ENCODE results near the gene SH3BP5L.
"Not testable (repeated sequence)": the region's sequence is repeated elsewhere in the genome, so short reads cannot be mapped to it uniquely, and the experiment has no call there.

The SH3BP5L gene

DNA sequence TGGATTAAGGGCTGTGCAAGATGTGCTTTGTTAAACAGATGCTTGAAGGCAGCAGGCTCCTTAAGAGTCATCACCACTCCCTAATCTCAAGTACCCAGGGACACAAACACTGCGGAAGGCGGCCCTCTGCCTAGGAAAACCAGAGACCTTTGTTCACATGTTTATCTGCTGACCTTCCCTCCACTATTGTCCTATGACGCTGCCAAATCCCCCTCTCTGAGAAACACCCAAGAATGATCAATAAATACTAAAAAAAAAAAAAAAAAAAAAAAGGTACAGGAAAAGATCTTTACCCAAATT, 5.0 kb upstream of the SH3BP5L start:
- peaks cover 29% of the 10 kb centered on the region for H3K4me1 Mint-ChIP-seq (ENCODE audit: low read depth)
- H3K4me3 Mint-ChIP-seq; H3K27me3 Mint-ChIP-seq; H3K9me3 Mint-ChIP-seq; H3K27ac Mint-ChIP-seq; H3K36me3 Mint-ChIP-seq (ENCODE audit: low read depth); intact Hi-C loops (cut with micrococcal nuclease): not testable (repeated sequence)

DNA sequence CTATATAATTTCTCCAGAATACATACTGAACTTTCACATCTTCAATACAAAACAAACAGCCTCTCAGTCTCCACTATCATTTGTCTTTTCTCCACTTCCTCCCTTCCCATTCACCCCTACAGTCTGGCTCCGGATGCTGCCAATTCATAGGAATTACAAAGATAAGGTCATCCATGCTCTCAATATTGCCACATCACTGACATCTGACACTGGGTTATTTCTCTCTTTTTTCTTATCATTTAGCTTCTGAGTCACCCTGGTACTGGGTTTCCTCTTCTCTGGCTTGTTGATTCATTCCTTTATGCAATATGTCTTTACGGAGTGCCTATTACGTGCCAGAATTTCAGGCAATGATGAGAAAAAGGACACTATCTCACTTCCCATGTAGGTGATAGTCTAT, 3.1 kb upstream of the SH3BP5L start:
- Mint-ChIP-seq H3K27me3 (no peaks in the 10 kb centered on the region), H3K4me3 (no peak overlapping the region), H3K9me3 (no peaks in the 10 kb centered on the region), H3K27ac (peak overlapping the region; percentile 46), H3K4me1 (ENCODE audit: low read depth) (peaks cover 47% of the 10 kb centered on the region), H3K36me3 (ENCODE audit: low read depth) (peaks cover 25% of the 10 kb centered on the region)
- intact Hi-C loops (cut with micrococcal nuclease): no loop called here

GRCh38 chr1:248825573-248825908, 174 bp downstream of the SH3BP5L start:
- Mint-ChIP-seq H3K27ac (peak overlapping the region; percentile 99), H3K4me3 (peak overlapping the region; percentile 88), H3K4me1 (ENCODE audit: low read depth) (peaks cover 75% of the 10 kb centered on the region), H3K9me3 (no peaks in the 10 kb centered on the region), H3K36me3 (ENCODE audit: low read depth) (peaks cover 53% of the 10 kb centered on the region), H3K27me3 (no peaks in the 10 kb centered on the region)
- intact Hi-C loops (cut with micrococcal nuclease): no loop called here

GRCh38 chr1:248825136-248825535, 579 bp downstream of the SH3BP5L start:
- H3K4me3 Mint-ChIP-seq: peak overlapping the region; percentile 88
- H3K9me3 Mint-ChIP-seq: no peaks in the 10 kb centered on the region
- peaks cover 57% of the 10 kb centered on the region for H3K36me3 Mint-ChIP-seq (ENCODE audit: low read depth)
- H3K4me1 Mint-ChIP-seq (ENCODE audit: low read depth): peaks cover 79% of the 10 kb centered on the region
- H3K27ac Mint-ChIP-seq: peak overlapping the region; percentile 99
- intact Hi-C loops (cut with micrococcal nuclease): no loop called here
- H3K27me3 Mint-ChIP-seq: no peaks in the 10 kb centered on the region

DNA sequence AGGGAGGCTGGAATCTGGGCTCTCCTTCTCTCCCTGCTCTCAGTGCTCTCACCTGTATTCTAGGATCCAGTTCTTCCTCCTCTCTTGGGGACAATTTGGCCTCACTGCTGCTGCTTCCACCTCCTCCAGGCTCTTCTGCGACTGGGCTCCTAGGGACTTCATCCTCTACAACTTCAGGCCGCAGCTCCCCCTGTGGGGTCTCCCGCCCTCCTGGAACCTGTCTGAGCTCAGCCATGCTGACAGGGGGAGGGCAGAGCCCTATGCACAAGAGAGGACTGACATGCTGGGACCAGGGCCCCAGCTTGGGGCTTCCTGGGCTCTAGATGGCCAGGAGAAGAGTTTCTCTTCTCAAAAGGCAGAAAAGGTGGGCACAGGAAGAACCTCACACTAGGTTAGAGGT, 1.0 kb downstream of the SH3BP5L start:
- intact Hi-C loops (cut with micrococcal nuclease): no loop called here
- peaks cover 82% of the 10 kb centered on the region for H3K4me1 Mint-ChIP-seq (ENCODE audit: low read depth)

DNA sequence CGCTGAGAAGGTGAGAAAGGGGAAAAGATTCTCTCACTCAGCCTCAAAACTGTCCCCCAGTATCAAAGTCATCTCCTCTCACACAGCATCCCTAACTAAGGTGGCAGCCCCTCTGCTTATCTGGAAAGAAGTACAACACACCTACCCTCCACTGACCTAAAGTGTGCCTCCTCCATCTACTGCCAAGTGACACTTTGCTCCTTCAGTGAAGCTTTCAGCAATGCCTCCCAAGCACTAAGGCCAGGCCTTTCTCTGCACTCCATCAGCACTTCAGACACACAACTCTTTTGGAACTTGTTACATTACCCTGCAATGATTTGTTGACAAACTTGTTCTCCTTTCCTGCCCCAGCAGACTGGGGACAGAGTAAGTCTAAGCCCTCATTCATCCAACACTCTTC, 1.4 kb downstream of the SH3BP5L start:
- H3K27ac Mint-ChIP-seq: peak overlapping the region; percentile 99
- intact Hi-C loops (cut with micrococcal nuclease): no loop called here

More for the DNA sequence above, 1.0 kb downstream of the SH3BP5L start:
- peaks cover 61% of the 10 kb centered on the region for H3K36me3 Mint-ChIP-seq (ENCODE audit: low read depth)
- H3K9me3 Mint-ChIP-seq: no peaks in the 10 kb centered on the region
- H3K27ac Mint-ChIP-seq: peak overlapping the region; percentile 99
- H3K4me3 Mint-ChIP-seq: peak overlapping the region; percentile 88
- no peaks in the 10 kb centered on the region for H3K27me3 Mint-ChIP-seq

GRCh38 chr1:248823517-248824001, 2.2 kb downstream of the SH3BP5L start:
- Mint-ChIP-seq H3K27me3 (no peaks in the 10 kb centered on the region), H3K36me3 (ENCODE audit: low read depth) (peaks cover 73% of the 10 kb centered on the region), H3K9me3 (no peaks in the 10 kb centered on the region), H3K4me3 (peak overlapping the region; percentile 54), H3K4me1 (ENCODE audit: low read depth) (peaks cover 86% of the 10 kb centered on the region), H3K27ac (peak overlapping the region; percentile 99)
- intact Hi-C loops (cut with micrococcal nuclease): no loop called here

More for the DNA sequence above, 1.4 kb downstream of the SH3BP5L start:
- Mint-ChIP-seq H3K4me1 (ENCODE audit: low read depth) (peaks cover 84% of the 10 kb centered on the region), H3K9me3 (no peaks in the 10 kb centered on the region), H3K36me3 (ENCODE audit: low read depth) (peaks cover 65% of the 10 kb centered on the region), H3K27me3 (no peaks in the 10 kb centered on the region), H3K4me3 (peak overlapping the region; percentile 88)

DNA sequence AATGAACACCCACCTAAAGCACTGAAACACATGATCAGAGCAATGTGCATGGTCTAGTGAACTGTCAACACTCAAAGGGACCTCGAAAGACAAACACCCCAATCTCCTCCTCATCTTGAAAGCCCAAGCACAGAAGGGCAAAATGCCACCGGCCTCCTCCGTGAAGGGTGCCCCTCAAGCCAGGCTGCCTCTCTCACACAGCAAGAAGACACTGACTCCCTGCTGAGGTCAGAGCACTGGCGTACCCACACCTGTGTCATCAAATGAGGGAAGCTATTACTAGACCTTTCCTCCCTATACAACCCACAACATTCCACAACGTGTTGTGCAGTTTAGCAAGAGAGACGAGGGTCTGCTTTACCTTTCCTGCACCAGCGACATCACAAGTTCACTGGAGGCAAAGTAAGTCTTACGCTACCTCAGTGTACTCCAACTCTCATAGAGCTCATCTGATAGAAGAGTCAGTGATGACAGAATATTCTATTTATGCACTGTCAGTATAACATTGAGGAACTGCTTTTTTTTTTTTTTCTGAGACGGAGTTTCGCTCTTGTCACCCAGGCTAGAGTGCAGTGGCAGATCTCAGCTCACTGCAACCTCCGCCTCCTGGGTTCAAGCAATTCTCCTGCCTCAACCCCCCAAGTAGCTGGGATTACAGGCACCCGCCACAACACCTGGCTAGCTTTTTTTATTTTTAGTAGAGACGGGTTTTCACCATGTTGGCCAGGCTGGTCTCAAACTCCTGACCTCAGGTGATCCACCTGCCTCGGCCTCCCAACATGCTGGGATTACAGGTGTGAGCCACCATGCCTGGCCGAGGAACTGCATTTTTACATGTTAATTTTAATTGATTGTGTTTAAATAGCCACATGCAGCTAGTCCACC, 3.3 kb downstream of the SH3BP5L start:
- peaks cover 85% of the 10 kb centered on the region for H3K36me3 Mint-ChIP-seq (ENCODE audit: low read depth)
- peak overlapping the region; percentile 99 for H3K27ac Mint-ChIP-seq

GRCh38 chr1:248821641-248822040, 4.1 kb downstream of the SH3BP5L start:
- Mint-ChIP-seq H3K4me3 (no peak overlapping the region), H3K4me1 (ENCODE audit: low read depth) (peaks cover 88% of the 10 kb centered on the region), H3K27me3 (no peaks in the 10 kb centered on the region), H3K36me3 (ENCODE audit: low read depth) (peaks cover 92% of the 10 kb centered on the region), H3K27ac (peak overlapping the region; percentile 99), H3K9me3 (no peaks in the 10 kb centered on the region)
- intact Hi-C loops (cut with micrococcal nuclease): no loop called here

More for the DNA sequence above, 3.3 kb downstream of the SH3BP5L start:
- Mint-ChIP-seq H3K4me1 (ENCODE audit: low read depth) (peaks cover 88% of the 10 kb centered on the region), H3K27me3 (no peaks in the 10 kb centered on the region), H3K4me3 (peak overlapping the region; percentile 54), H3K9me3 (no peaks in the 10 kb centered on the region)
- intact Hi-C loops (cut with micrococcal nuclease): no loop called here

GRCh38 chr1:248821101-248821500, 4.6 kb downstream of the SH3BP5L start:
- peaks cover 91% of the 10 kb centered on the region for H3K4me1 Mint-ChIP-seq (ENCODE audit: low read depth)
- intact Hi-C loops (cut with micrococcal nuclease): no loop called here
- peak overlapping the region; percentile 99 for H3K27ac Mint-ChIP-seq
- no peak overlapping the region for H3K4me3 Mint-ChIP-seq
- H3K27me3 Mint-ChIP-seq: no peaks in the 10 kb centered on the region
- peaks cover 95% of the 10 kb centered on the region for H3K36me3 Mint-ChIP-seq (ENCODE audit: low read depth)
- no peaks in the 10 kb centered on the region for H3K9me3 Mint-ChIP-seq

- Mint-ChIP-seq H3K36me3 (ENCODE audit: low read depth) (peaks cover 95% of the 10 kb centered on the region), H3K4me3 (no peak overlapping the region), H3K9me3 (no peaks in the 10 kb centered on the region)
Measured at GRCh38 chr1:248820041-248820585, 5.6 kb downstream of the SH3BP5L start.

GRCh38 chr1:248818505-248819374, 7.0 kb downstream of the SH3BP5L start:
- H3K9me3 Mint-ChIP-seq: no peaks in the 10 kb centered on the region
- H3K36me3 Mint-ChIP-seq (ENCODE audit: low read depth): peaks cover 95% of the 10 kb centered on the region
- H3K4me3 Mint-ChIP-seq: no peak overlapping the region
- intact Hi-C loops (cut with micrococcal nuclease): no loop called here
- no peaks in the 10 kb centered on the region for H3K27me3 Mint-ChIP-seq
- H3K27ac Mint-ChIP-seq: peak overlapping the region; percentile 57
- peaks cover 77% of the 10 kb centered on the region for H3K4me1 Mint-ChIP-seq (ENCODE audit: low read depth)

More at GRCh38 chr1:248820041-248820585, 5.6 kb downstream of the SH3BP5L start:
- no peaks in the 10 kb centered on the region for H3K27me3 Mint-ChIP-seq
- H3K4me1 Mint-ChIP-seq (ENCODE audit: low read depth): peaks cover 90% of the 10 kb centered on the region
- intact Hi-C loops (cut with micrococcal nuclease): no loop called here
- H3K27ac Mint-ChIP-seq: peak overlapping the region; percentile 99

- Mint-ChIP-seq H3K4me1 (ENCODE audit: low read depth) (peaks cover 74% of the 10 kb centered on the region), H3K27me3 (no peaks in the 10 kb centered on the region), H3K27ac (peak overlapping the region; percentile 57), H3K9me3 (no peaks in the 10 kb centered on the region), H3K4me3 (no peak overlapping the region), H3K36me3 (ENCODE audit: low read depth) (peaks cover 100% of the 10 kb centered on the region)
- intact Hi-C loops (cut with micrococcal nuclease): no loop called here
Measured at GRCh38 chr1:248817065-248817464, 8.7 kb downstream of the SH3BP5L start.
